Fibroblast of lung (primary cell): ENCODE measurements around the gene TMEM190. TPM values are rescaled to one million over a fixed set of nuclear protein-coding genes. Genes with fewer than 3 reads are reported as not detected.
A peak's percentile ranks its signal among the peaks of the same experiment; 100 is the strongest.

Source experiments
- DNase-seq, 2 donors: peaks; one replicate each; pipeline versions ENCODE4 v3.0.0 to v3.0.0-alpha.2; 2010; ENCODE audit warnings: low read depth in 2 of 2
- H2AFZ ChIP-seq: 2 replicates; pipeline ENCODE4 v1.5.1; 2012; ENCODE audit warnings: low read length, control low read depth, inconsistent platforms
- H3K27ac ChIP-seq: 2 replicates; pipeline ENCODE4 v1.5.1; 2011; ENCODE audit warnings: low read length, control low read depth; ENCODE audit not compliant: insufficient read depth
- H3K27me3 ChIP-seq: 2 replicates; pipeline ENCODE4 v1.5.1; 2011; ENCODE audit warnings: mild to moderate bottlenecking, low read length; ENCODE audit not compliant: control insufficient read depth, insufficient read depth
- H3K36me3 ChIP-seq: 2 replicates; pipeline ENCODE4 v1.5.1; 2011; ENCODE audit warnings: low read length; ENCODE audit not compliant: control insufficient read depth, insufficient read depth
- H3K4me1 ChIP-seq: 2 replicates; pipeline ENCODE4 v1.5.1; 2011; ENCODE audit warnings: low read length; ENCODE audit not compliant: control insufficient read depth, insufficient read depth; ENCODE audit errors: extremely low read depth
- H3K4me2 ChIP-seq: 2 replicates; pipeline ENCODE4 v1.5.1; 2011; ENCODE audit warnings: low read length, control low read depth; ENCODE audit not compliant: insufficient read depth; ENCODE audit errors: extremely low read depth
- H3K4me3 ChIP-seq, 4 experiments: fragments of 200-600 bp in 1 of 4; sonication (generic) in 1 of 4; replicated peaks in 1 of 4; 2 replicates each; pipeline ENCODE4 v1.5.1; 2011 to 2016; ENCODE audit warnings: low read length in 4 of 4, low read depth in 3 of 4, mild to moderate bottlenecking in 3 of 4, control low read depth in 2 of 4, inconsistent platforms in 1 of 4, mixed read lengths in 1 of 4; ENCODE audit not compliant: insufficient read depth in 1 of 4; ENCODE audit errors: control extremely low read depth in 1 of 4
- H3K79me2 ChIP-seq: 2 replicates; pipeline ENCODE4 v1.5.1; 2012; ENCODE audit warnings: mild to moderate bottlenecking, low read length, inconsistent platforms; ENCODE audit not compliant: control insufficient read depth, insufficient read depth
- H3K9ac ChIP-seq: 2 replicates; pipeline ENCODE4 v1.5.1; 2011; ENCODE audit warnings: mild to moderate bottlenecking, low read length, control low read depth; ENCODE audit not compliant: insufficient read depth
- H3K9me3 ChIP-seq: 2 replicates; pipeline ENCODE4 v1.5.1; 2012; ENCODE audit warnings: low read depth, low read length; ENCODE audit not compliant: control insufficient read depth, insufficient read depth
- H4K20me1 ChIP-seq: 2 replicates; pipeline ENCODE4 v1.5.1; 2011; ENCODE audit warnings: low read length; ENCODE audit not compliant: control insufficient read depth, insufficient read depth; ENCODE audit errors: extremely low read depth
- CTCF ChIP-seq, 2 donors: IDR thresholded peaks in 1 of 2; conservative IDR thresholded peaks in 1 of 2; 1 replicate in 1 of 2; 2 replicates in 1 of 2; pipeline ENCODE4 v1.5.1; 2011 to 2012; ENCODE audit warnings: low read length in 2 of 2, control low read depth in 1 of 2, inconsistent platforms in 1 of 2, low read depth in 1 of 2, mild to moderate bottlenecking in 1 of 2
- EZH2 ChIP-seq: IDR thresholded peaks from 2 replicates; pipeline ENCODE4 v1.5.1; 2012; ENCODE audit warnings: low read length, control low read depth, mild to moderate bottlenecking; ENCODE audit errors: missing control alignments
- polyA plus RNA-seq, 2 donors: library from polyadenylated mRNA; depleted of rRNA in 1 of 2; stranded (reverse) in 1 of 2; unstranded in 1 of 2; fragments of >200 nt; gene quantifications; 2 replicates each; pipeline ENCODE4 v1.2.1, GENCODE V29; 2011 to 2012; ENCODE audit warnings: missing spikeins in 1 of 2
- total RNA-seq: library from RNA; depleted of rRNA; stranded (reverse); fragments of >200 nt; gene quantifications from 2 replicates; pipeline ENCODE4 v1.2.1, GENCODE V29; 2014

The TMEM190 gene
- total and polyA plus RNA-seq, 2 donors (not counting 1 experiment from before 2014, with no cell fraction given) = 0.14 TPM; not detected in 1

GRCh38 chr19:55384131-55384919 is 7.7 kb downstream of the TMEM190 start, which contains the start of gene TMEM238:
Gene TMEM238 (minus strand): TSS chr19:55384292. CDS start chr19:55384259, 33 bp downstream.
- peaks cover 3% of the 10 kb centered on the region for H4K20me1 ChIP-seq
- H3K27ac ChIP-seq = peak within 1 kb of the TSS; percentile 87
- H3K4me2 ChIP-seq = peak within 1 kb of the TSS; percentile 73
- no peaks in the 10 kb centered on the region for H3K9me3 ChIP-seq
- peaks cover 22% of the 10 kb centered on the region for H3K36me3 ChIP-seq
- peaks cover 36% of the 10 kb centered on the region for H3K79me2 ChIP-seq
- peak within 1 kb of the TSS; percentile 78 for H2AFZ ChIP-seq
- peaks cover 18% of the 10 kb centered on the region for H3K4me1 ChIP-seq
- peak within 1 kb of the TSS; percentile 20 to 98 (median 60) for H3K4me3 ChIP-seq
- H3K9ac ChIP-seq = peak within 1 kb of the TSS; percentile 35
- no peak for DNase-seq
- TF ChIP-seq CTCF (conservative IDR thresholded peaks at IDR 0.05 in 1 of 2, IDR thresholded peaks at IDR 0.05 in 1 of 2; ENCODE audit: low read depth in 1 of 2, low read length in 2 of 2) = no peak
- TF ChIP-seq EZH2 = no peak
- no peaks in the 10 kb centered on the region for H3K27me3 ChIP-seq

GRCh38 chr19:55384920-55385723 is 8.5 kb downstream of the TMEM190 start:
- H3K9ac ChIP-seq = peak overlapping the region; percentile 75
- peak overlapping the region; percentile 81 for H2AFZ ChIP-seq
- H3K4me2 ChIP-seq = peak overlapping the region; percentile 82
- H4K20me1 ChIP-seq = peaks cover 3% of the 10 kb centered on the region
- no peaks in the 10 kb centered on the region for H3K27me3 ChIP-seq
- TF ChIP-seq EZH2 (no peak), CTCF (conservative IDR thresholded peaks at IDR 0.05 in 1 of 2, IDR thresholded peaks at IDR 0.05 in 1 of 2; ENCODE audit: low read depth in 1 of 2, low read length in 2 of 2) (no peak)
- DNase-seq = peak; percentile 93 to 96
- H3K4me3 ChIP-seq = peak overlapping the region; percentile 20 to 98 (median 72)
- H3K4me1 ChIP-seq = peaks cover 18% of the 10 kb centered on the region
- H3K27ac ChIP-seq = peak overlapping the region; percentile 87
- H3K36me3 ChIP-seq = peaks cover 27% of the 10 kb centered on the region
- peaks cover 42% of the 10 kb centered on the region for H3K79me2 ChIP-seq
- H3K9me3 ChIP-seq = no peaks in the 10 kb centered on the region
